ENCODE data around the gene ARID1A.

ARID1A gene

GRCh38 chr1:26782521-26783212, 86.9 kb downstream of the ARID1A start:
- peaks cover 43% of the 10 kb centered on the region for H3K4me1 ChIP-seq (ENCODE audit: insufficient read depth, low read length, poor library complexity, severe bottlenecking)
- no peak overlapping the region for H3K4me2 ChIP-seq (ENCODE audit: low read depth, low read length, poor library complexity, severe bottlenecking)
- no peak overlapping the region for H3K4me3 ChIP-seq (ENCODE audit: low read length, poor library complexity, severe bottlenecking)
- peaks cover 14% of the 10 kb centered on the region for H3F3A ChIP-seq (ENCODE audit: low read depth)
- no peaks in the 10 kb centered on the region for H3K9me3 ChIP-seq (ENCODE audit: insufficient read depth, low read depth, low read length)
- H2AFZ ChIP-seq (ENCODE audit: low read length), result no peak overlapping the region
- peak overlapping the region; percentile 15 for H3K9ac ChIP-seq (ENCODE audit: low read depth, low read length, poor library complexity, severe bottlenecking)
- TF ChIP-seq CTCF (conservative IDR thresholded peaks at IDR 0.05; ENCODE audit: low read length) (no peak), EZH2phosphoT487 (IDR thresholded peaks at IDR 0.05; ENCODE audit: borderline replicate concordance) (no peak)
- H3K79me2 ChIP-seq (ENCODE audit: insufficient read depth, low read length), result peaks cover 5% of the 10 kb centered on the region; the same call in 1 of the 2 replicates
- H3K27me3 ChIP-seq (ENCODE audit: insufficient read depth, low read length, poor library complexity, severe bottlenecking), result no peaks in the 10 kb centered on the region
- H3K36me3 ChIP-seq (ENCODE audit: insufficient read depth, low read length), result peaks cover 53% of the 10 kb centered on the region; the same call in 1 of the 2 replicates
- peaks cover 11% of the 10 kb centered on the region for H4K20me1 ChIP-seq (ENCODE audit: insufficient read depth, low read length, poor library complexity, severe bottlenecking)
- H3K9me2 ChIP-seq (replicated peaks; ENCODE audit: low read depth, low read length), result no peaks in the 10 kb centered on the region

GRCh38 chr1:26783646-26784022, 87.8 kb downstream of the ARID1A start:
- Histone ChIP-seq H3F3A (ENCODE audit: low read depth) (peaks cover 14% of the 10 kb centered on the region), H4K20me1 (ENCODE audit: insufficient read depth, low read length, poor library complexity, severe bottlenecking) (peaks cover 7% of the 10 kb centered on the region), H3K79me2 (ENCODE audit: insufficient read depth, low read length) (peaks cover 10% of the 10 kb centered on the region), H3K9me2 (replicated peaks; ENCODE audit: low read depth, low read length) (no peaks in the 10 kb centered on the region), H3K4me3 (ENCODE audit: low read length, poor library complexity, severe bottlenecking) (no peak overlapping the region), H3K36me3 (ENCODE audit: insufficient read depth, low read length) (peaks cover 43% of the 10 kb centered on the region; the same call in 1 of the 2 replicates), H3K27me3 (ENCODE audit: insufficient read depth, low read length, poor library complexity, severe bottlenecking) (no peaks in the 10 kb centered on the region), H3K9ac (ENCODE audit: low read depth, low read length, poor library complexity, severe bottlenecking) (peak overlapping the region; percentile 15), H3K4me1 (ENCODE audit: insufficient read depth, low read length, poor library complexity, severe bottlenecking) (peaks cover 47% of the 10 kb centered on the region), H2AFZ (ENCODE audit: low read length) (no peak overlapping the region), H3K4me2 (ENCODE audit: low read depth, low read length, poor library complexity, severe bottlenecking) (peak overlapping the region; percentile 33), H3K9me3 (ENCODE audit: insufficient read depth, low read depth, low read length) (no peaks in the 10 kb centered on the region)
- TF ChIP-seq CTCF (conservative IDR thresholded peaks at IDR 0.05; ENCODE audit: low read length) (no peak), EZH2phosphoT487 (IDR thresholded peaks at IDR 0.05; ENCODE audit: borderline replicate concordance) (no peak)

GRCh38 chr1:26784023-26784871, 88.4 kb downstream of the ARID1A start:
- Histone ChIP-seq H3K9ac (ENCODE audit: low read depth, low read length, poor library complexity, severe bottlenecking) (peak overlapping the region; percentile 22), H4K20me1 (ENCODE audit: insufficient read depth, low read length, poor library complexity, severe bottlenecking) (peaks cover 7% of the 10 kb centered on the region), H3K9me3 (ENCODE audit: insufficient read depth, low read depth, low read length) (no peaks in the 10 kb centered on the region), H3K9me2 (replicated peaks; ENCODE audit: low read depth, low read length) (no peaks in the 10 kb centered on the region), H3K4me2 (ENCODE audit: low read depth, low read length, poor library complexity, severe bottlenecking) (peak overlapping the region; percentile 99), H3K4me1 (ENCODE audit: insufficient read depth, low read length, poor library complexity, severe bottlenecking) (peaks cover 52% of the 10 kb centered on the region), H2AFZ (ENCODE audit: low read length) (no peak overlapping the region), H3F3A (ENCODE audit: low read depth) (peaks cover 14% of the 10 kb centered on the region), H3K36me3 (ENCODE audit: insufficient read depth, low read length) (peaks cover 37% of the 10 kb centered on the region; the same call in 1 of the 2 replicates), H3K27me3 (ENCODE audit: insufficient read depth, low read length, poor library complexity, severe bottlenecking) (no peaks in the 10 kb centered on the region), H3K4me3 (ENCODE audit: low read length, poor library complexity, severe bottlenecking) (no peak overlapping the region), H3K79me2 (ENCODE audit: insufficient read depth, low read length) (peaks cover 15% of the 10 kb centered on the region)
- no peak for TF ChIP-seq EZH2phosphoT487 (IDR thresholded peaks at IDR 0.05; ENCODE audit: borderline replicate concordance)
- TF ChIP-seq CTCF (conservative IDR thresholded peaks at IDR 0.05; ENCODE audit: low read length), result no peak
